ENCODE measurements around the gene BCR.

The BCR gene

GRCh38 chr22:23163665-23164064 lies 16.6 kb upstream of the BCR start:
- no peak overlapping the region for H3K4me3 ChIP-seq (replicated peaks; ENCODE audit: insufficient read depth, low read length)
- no peak for DNase-seq (ENCODE audit: low read depth in 1 of 2, low spot score in 1 of 2)
- no peak overlapping the region for H3K27ac ChIP-seq (replicated peaks)
- TF ChIP-seq GABPA (IDR thresholded peaks at IDR 0.05; ENCODE audit: low read depth) (no peak), POLR2AphosphoS5 (IDR thresholded peaks at IDR 0.05; ENCODE audit: low read depth) (no peak), REST (IDR thresholded peaks at IDR 0.05; ENCODE audit: insufficient replicate concordance, low read depth) (no peak), SPI1 (IDR thresholded peaks at IDR 0.05; ENCODE audit: borderline replicate concordance, low read depth) (no peak)
- TF ChIP-seq, protein P1, sequence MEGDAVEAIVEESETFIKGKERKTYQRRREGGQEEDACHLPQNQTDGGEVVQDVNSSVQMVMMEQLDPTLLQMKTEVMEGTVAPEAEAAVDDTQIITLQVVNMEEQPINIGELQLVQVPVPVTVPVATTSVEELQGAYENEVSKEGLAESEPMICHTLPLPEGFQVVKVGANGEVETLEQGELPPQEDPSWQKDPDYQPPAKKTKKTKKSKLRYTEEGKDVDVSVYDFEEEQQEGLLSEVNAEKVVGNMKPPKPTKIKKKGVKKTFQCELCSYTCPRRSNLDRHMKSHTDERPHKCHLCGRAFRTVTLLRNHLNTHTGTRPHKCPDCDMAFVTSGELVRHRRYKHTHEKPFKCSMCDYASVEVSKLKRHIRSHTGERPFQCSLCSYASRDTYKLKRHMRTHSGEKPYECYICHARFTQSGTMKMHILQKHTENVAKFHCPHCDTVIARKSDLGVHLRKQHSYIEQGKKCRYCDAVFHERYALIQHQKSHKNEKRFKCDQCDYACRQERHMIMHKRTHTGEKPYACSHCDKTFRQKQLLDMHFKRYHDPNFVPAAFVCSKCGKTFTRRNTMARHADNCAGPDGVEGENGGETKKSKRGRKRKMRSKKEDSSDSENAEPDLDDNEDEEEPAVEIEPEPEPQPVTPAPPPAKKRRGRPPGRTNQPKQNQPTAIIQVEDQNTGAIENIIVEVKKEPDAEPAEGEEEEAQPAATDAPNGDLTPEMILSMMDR (IDR thresholded peaks at IDR 0.05; ENCODE audit: insufficient read depth, low read length): no peak
- no peaks in the 10 kb centered on the region for H3K27me3 ChIP-seq (ENCODE audit: insufficient read depth, poor library complexity, severe bottlenecking)

- DNase-seq (ENCODE audit: low read depth in 1 of 2, low spot score in 1 of 2): no peak
- Histone ChIP-seq H3K27me3 (ENCODE audit: insufficient read depth, poor library complexity, severe bottlenecking) (no peaks in the 10 kb centered on the region), H3K4me3 (replicated peaks; ENCODE audit: insufficient read depth, low read length) (no peak overlapping the region), H3K27ac (replicated peaks) (no peak overlapping the region)
- no peak for TF ChIP-seq REST (IDR thresholded peaks at IDR 0.05; ENCODE audit: insufficient replicate concordance, low read depth)
- TF ChIP-seq POLR2AphosphoS5 (IDR thresholded peaks at IDR 0.05; ENCODE audit: low read depth): no peak
- TF ChIP-seq GABPA (IDR thresholded peaks at IDR 0.05; ENCODE audit: low read depth): no peak
- TF ChIP-seq, protein P1 (IDR thresholded peaks at IDR 0.05; ENCODE audit: insufficient read depth, low read length): no peak
- no peak for TF ChIP-seq SPI1 (IDR thresholded peaks at IDR 0.05; ENCODE audit: borderline replicate concordance, low read depth)
Measured at GRCh38 chr22:23164091-23164490, 16.2 kb upstream of the BCR start.

DNA sequence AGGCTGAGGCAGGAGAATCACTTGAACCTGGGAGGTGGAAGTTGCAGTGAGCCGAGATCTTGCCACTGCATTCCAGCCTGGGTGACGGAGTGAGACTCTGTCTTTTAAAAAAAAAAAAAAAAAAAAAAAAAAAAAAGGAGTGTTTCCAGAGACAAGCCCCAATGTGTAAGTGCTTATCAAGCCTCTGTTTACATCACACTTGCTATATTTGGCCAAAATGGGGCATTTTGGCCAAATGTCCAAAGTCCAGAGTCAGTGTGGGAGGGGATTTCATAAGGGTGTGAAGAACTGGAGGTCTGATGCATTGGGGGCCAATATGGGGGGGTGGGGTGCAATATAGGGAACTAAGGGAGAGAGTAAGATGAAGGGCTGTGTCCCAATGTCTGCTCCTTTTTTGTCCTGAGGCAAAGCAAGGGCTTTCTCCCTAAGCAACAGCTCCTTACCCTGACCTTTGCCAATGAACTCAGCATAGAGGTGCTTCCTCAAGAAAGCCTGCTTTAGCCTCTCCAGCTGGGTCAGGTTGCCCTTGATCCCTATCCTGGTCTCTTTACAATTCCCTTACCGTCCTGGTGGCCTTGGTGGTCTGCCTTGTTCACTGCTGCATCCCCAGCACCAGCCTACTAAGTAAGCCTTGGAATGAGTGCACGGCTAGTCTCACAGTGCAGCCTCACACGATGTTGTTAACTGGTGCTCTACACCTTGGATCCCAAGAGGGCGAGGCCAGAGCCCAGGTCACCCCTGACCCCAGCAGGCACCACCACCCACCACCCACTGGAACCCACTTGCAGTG lies 14.1 kb upstream of the BCR start:
- DNase-seq (ENCODE audit: low read depth in 1 of 2, low spot score in 1 of 2): no peak
- H3K27ac ChIP-seq (replicated peaks): no peak overlapping the region
- H3K27me3 ChIP-seq (ENCODE audit: insufficient read depth, poor library complexity, severe bottlenecking): no peaks in the 10 kb centered on the region
- H3K4me3 ChIP-seq (replicated peaks; ENCODE audit: insufficient read depth, low read length): no peak overlapping the region
- TF ChIP-seq, protein P1 (IDR thresholded peaks at IDR 0.05; ENCODE audit: insufficient read depth, low read length): no peak
- no peak for TF ChIP-seq REST (IDR thresholded peaks at IDR 0.05; ENCODE audit: insufficient replicate concordance, low read depth)
- TF ChIP-seq POLR2AphosphoS5 (IDR thresholded peaks at IDR 0.05; ENCODE audit: low read depth): no peak
- TF ChIP-seq GABPA (IDR thresholded peaks at IDR 0.05; ENCODE audit: low read depth): no peak
- no peak for TF ChIP-seq SPI1 (IDR thresholded peaks at IDR 0.05; ENCODE audit: borderline replicate concordance, low read depth)
